G401 (cell line): ENCODE data around the gene KL. TPM values are rescaled to one million over a fixed set of nuclear protein-coding genes. Genes with fewer than 3 reads are reported as not detected.

Experiments
- DNase-seq: peaks from one replicate; pipeline ENCODE4 v3.0.0-alpha.2; 2015; ENCODE audit warnings: low spot score
- in situ Hi-C: cut with HindIII; loops from 2 replicates; pipeline ENCODE4 v1.10.0; 2016; ENCODE audit warnings: low sequenced_read_pairs, mixed read lengths
- total RNA-seq: library from RNA; depleted of rRNA; stranded (reverse); fragments of >200 nt; shearing (Covaris generic); gene quantifications from 2 replicates; pipeline ENCODE4 v1.2.3, GENCODE V29; 2014

The KL gene
- total RNA-seq, 1 experiment from 2014 or later = not detected

DNA sequence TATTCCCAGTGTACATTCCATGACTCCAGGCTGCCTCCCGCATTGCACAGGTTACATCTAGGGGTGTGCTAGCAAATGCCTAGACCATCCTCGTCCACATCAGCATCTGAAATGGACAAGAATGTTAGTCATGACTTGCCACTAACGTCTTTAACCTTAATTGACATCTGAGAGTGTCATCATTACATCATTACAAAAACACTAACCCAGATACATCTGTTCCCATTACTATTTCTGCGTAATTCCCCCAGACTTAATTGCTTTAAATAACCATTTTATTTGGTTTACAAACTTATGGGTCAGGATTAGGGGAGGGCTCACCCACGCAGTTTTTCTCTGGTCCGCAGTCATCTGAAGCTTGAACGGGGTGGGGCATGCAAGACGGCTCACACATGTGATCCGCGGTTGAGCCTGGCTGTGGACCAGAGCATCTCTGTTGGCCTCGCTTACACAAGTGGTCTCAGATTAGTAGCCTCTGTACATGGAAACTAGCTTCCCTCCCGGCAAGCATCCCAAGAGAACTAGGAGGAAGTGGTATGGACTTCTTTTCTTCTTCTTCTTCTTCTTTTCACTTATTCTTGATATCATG, 15.9 kb downstream of the KL start:
- in situ Hi-C loops = no loop called here
- DNase-seq = no peak

DNA sequence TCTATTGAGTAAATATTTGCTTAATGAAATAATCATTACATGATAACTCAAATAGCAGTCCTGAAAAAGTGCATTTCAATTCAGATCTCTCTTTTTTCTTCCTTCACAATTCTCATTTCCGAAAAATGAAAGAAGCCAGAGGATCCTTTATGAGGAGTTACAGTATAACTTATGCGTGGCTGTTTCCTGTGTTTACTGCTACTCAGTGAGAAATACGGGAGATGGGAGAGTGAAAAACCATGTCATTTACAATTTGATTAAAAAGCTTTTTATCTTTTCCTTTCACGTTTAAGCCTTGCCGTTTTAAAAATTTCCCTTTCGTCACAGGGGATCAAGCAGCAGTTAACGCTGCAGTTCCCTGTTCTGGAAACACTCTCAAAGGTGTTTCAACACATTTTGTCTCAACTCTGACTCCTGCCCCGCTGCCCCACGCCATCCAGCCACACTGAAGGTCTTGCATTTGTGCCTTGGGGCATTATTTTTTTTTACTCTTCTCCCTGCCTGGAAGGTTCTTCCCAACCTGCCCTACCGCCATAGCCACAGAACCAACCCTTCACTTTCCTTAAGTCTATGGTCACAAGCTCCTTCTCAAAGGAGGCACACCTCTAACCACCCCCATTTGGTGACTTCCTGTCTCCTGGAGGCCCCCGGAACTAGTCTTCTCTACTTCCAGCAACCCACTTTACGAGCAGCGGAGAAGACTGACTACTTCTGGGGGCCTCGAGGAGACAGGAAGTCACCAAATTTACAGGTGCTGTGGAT, 17.0 kb downstream of the KL start:
- in situ Hi-C loops = no loop called here
- DNase-seq = no peak

DNA sequence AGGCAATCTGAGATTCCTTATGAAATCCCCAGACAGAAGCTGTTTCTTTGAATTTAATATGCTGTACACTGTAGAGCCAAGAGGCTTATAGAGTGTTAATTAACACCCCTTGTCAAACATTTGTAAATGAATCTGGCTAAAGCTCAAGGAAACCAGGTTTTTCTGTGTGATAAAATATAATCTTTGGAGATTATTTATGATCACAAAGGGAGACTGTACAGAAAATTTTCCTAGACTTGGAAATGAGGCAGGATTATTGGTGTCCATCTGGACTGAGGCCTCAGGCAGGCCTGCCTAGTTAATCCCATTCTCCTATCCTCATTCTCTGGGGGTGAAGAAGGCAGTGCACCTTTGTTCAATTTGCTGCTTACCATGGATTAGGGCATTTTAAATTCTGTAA, 17.8 kb downstream of the KL start:
- in situ Hi-C loops = no loop called here
- no peak for DNase-seq

DNA sequence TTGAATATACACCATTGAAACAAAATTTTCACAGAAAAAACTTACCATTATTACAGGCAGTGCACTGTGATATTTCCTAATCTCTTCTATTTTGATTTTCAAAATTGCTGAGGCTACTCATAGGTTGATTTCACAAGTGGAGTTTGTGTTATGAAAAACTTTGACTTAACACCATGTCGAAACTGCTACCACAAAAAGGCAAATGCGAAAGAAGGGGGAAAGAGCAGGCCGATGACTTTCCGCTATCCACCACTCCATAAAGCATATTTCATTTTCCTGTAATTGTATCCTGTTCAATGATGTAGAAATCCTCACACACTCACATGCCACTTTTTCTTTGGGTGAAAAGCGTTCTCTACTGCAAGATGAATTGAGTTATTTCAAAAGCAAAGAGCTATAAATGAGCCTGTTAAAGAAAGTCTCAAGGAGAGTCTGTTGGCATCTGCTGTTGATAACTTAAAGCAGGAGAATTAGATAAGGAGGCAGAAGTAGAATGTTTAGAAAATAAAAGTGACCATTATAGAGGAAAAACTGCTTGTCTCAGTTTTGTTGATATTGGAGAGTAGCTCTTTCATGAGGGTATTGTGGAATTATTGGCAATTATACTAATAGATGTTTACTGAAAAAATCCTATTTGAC, 18.8 kb downstream of the KL start:
- in situ Hi-C loops = no loop called here
- DNase-seq = no peak

DNA sequence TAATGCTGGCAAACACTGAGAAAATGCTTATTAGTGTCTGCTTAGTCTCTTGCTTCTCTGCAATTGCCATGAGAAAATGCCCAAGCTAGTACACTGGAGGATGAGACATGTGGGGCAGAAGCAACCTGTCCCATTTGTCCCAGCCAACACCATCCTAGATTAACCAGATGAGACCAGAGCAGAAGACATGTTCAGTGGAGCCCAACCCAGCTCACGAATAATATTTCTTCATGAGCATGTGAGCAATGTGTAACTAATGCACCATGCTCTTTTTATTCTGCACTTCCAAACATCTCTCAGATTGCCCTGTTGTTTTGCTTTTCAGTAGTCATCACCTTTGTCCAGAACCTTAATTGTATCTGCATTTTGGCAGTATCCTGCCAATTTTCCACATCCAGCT, 21.4 kb downstream of the KL start:
- in situ Hi-C loops = no loop called here
- DNase-seq = no peak

DNA sequence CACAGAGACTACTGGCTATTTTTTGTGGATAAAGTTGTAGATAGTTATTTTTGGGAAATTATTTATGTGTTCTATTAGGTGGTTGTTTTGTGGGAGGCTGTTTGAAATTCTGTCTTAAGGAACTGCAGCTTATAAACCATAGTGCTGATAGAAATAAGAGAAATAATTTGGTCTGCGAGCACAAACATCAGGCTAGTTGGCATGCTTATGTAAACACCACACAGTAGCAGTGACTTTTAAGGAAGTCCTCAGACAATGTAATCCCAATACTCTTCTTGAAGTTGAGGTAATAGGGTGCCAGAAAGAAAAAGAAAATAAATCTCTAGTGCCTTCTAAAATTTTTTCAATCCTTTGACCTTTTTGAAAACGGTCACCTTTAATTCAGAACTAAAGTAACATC, 23.9 kb downstream of the KL start:
- in situ Hi-C loops = no loop called here

DNA sequence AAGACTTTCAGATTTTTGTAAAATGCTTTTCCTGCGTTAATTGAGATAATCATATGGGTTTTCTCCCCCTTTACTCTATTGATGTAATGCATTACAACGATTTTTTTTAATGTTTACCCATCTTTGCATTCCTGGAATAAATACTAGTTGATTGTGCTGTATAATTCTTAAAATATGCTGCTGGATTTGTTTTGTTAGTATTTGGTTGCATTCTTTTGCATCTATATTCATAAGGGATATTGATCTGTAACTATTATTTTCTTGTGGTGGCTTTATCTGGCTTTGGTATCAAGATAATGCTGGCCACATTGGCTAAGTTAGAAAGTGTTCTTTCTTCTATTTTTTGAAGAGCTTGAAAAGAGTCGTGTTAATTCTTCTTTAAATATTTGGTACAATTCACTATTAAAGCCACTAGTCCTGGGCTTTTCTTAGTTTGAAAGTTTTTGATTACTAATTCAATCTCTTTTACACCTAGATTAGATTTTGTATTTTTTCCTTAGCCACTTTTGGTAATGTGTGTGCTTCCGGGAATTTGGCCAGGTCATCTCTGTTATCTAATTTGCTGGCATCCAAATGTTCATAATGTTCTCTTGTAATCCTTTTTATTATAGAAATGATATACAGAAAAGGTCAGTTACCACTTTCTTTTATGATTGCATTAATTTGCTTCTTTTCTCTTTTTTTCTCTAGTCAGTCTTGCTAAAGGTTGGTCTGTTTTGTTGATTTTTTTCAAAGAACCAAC, 29.8 kb downstream of the KL start:
- DNase-seq = no peak
- in situ Hi-C loops = no loop called here

More for the DNA sequence above, 23.9 kb downstream of the KL start:
- DNase-seq = no peak

DNA sequence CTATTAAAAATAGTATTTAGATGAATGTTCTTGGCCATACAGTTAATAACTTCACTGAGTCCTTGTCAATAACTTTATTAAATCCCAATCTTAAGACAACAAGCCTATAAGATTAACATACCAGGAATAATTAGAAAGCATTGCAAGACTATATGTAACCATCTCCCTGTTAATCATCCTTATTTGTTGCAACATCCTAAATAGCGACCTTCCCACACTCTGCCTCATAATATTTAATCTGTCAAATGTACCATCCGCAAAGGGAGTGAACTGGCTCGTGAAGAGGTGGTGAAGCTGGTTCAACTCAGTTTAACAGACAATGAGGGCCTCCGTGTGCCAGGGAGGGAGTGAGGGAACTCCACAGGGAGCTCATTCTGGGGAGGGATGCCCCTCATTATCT, 33.9 kb downstream of the KL start:
- DNase-seq = no peak
- in situ Hi-C loops = no loop called here

DNA sequence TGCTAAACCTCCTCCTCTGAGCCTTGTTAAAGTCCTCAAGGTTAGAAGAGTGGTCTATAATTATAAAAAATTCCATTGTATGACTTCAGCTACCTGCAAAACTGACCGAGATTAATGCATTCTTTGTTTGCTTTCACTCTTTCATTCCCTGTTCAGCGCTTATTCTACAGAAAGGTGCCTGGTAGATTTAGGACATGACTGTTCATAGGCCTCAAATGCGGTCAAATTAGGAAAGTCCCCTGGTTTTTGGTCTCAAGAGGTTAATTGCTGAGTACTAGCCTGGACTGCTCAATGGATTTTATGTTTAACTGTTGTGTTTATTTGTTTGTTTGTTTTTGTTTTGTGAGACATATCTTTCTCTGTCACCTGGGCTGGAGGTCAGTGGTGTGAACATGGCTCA, 35.4 kb downstream of the KL start:
- in situ Hi-C loops = no loop called here
- DNase-seq = no peak

DNA sequence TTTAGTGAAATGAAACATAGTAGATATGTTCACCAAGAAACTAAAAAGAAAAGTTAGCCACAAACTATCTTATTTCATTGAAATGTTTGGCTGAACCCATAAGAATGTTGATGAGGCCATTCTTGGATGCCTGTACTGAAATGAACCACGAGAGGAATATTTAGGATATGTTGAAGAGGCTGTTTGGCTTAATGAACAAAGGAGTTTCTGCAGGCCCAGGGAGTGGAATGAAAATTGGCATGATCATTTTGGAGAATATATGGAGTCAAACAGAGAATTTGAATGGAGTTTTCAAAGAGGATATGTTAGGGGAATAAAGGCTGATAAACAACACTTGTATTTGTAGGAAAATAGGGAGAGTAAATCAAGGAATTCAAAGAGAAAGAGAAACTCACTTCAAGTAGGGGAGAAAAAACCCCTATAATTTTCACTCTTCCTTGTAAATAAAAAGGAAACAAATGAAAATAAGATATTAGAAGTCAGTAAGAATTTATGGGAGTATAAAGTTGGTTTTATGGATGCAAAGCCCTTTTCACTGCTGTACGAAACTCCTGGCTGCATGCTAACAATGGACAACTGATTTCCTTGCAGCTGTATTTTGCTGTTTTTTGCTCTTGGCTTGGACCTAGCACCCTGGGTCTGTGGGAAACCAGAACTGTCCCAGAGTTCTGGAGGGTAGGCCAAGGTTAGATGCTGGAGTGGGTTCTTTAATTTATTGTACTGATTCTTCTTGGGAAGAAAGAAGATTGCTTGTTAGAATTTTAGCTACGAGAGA, 36.5 kb downstream of the KL start:
- in situ Hi-C loops = no loop called here
- no peak for DNase-seq

DNA sequence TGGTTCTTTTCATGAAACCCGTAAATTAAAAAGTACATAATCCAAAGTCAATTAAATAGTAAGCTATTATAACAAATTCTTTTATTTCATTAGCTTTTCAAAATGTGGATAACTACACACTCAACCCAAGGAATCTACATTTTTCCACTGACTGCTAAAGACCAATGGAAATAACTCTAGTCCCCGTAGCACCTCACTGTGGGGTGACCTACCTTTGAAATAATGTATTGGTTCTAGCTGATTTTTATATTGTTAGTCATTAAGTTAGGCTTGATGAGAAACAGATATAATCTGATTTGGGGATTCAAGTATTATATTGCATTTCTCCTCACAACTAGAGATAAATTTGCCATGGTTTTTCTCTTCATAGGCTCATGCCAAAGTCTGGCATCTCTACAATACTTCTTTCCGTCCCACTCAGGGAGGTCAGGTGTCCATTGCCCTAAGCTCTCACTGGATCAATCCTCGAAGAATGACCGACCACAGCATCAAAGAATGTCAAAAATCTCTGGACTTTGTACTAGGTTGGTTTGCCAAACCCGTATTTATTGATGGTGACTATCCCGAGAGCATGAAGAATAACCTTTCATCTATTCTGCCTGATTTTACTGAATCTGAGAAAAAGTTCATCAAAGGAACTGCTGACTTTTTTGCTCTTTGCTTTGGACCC, 37.3 kb downstream of the KL start:
- in situ Hi-C loops = no loop called here
- DNase-seq = no peak

DNA sequence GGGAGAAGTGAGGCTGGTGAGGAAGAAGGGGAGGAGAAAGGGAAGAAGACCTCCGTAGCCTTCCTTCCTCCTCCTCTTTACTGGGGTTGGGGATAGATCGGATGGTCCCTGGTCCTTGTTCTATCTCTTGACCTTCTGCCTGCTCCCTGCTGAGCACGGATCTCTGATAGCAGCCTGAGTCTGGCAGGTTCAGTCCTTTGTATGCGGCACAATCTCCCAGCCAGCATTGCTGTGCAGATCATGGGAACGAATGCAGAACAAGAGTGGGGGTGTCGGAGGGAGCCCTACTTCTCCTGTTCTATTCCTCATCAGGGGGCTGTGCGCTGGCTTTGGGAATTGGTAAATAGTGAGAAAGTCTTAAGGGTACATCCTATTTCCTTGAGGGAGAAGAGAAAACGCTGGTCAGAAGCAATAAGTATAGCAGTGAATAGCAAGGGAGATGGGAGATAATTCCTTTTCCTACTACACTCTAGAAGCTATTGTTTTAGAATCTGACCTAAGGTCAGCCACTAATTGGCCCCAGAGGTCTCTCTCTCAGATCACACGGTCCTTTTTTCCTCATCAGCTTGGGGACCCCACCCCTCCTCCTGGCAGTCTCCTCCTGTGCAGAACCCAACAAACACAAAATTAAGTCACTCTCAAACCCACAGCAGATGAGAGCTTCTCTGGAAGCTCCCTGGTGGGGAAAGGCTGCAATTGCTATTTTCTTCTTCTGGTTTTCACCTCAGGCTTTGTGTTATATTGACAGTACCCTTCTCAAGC, 41.0 kb downstream of the KL start:
- in situ Hi-C loops = no loop called here
- DNase-seq = no peak

DNA sequence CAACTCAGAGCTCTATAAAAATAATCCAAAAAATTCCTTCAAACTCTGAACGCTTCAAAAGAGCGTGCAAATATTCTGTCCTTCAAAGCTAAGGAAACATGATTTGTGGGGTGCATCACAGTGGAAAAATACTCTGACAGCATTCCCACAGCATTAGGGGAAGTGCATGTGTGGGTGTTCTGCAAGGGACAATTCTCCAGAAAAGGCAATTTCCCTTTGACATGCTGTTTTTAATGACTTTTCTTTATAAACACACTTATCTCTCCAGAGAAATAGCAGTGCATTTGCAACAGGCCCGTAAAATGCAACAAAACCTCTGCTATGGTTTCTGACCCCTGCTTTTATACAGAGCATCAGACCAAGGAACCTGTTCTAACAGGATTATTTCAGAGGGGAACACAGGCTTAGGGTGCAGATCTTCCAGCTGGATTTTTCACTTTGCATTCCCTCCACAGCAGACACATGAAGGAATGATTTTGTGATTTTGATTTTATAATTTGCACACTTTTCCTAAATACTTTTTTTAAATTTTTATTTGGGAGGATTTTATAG, 42.6 kb downstream of the KL start:
- DNase-seq = no peak
- in situ Hi-C loops = no loop called here

DNA sequence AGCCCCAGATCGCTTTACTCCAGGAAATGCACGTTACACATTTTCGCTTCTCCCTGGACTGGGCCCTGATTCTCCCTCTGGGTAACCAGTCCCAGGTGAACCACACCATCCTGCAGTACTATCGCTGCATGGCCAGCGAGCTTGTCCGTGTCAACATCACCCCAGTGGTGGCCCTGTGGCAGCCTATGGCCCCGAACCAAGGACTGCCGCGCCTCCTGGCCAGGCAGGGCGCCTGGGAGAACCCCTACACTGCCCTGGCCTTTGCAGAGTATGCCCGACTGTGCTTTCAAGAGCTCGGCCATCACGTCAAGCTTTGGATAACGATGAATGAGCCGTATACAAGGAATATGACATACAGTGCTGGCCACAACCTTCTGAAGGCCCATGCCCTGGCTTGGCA, 44.6 kb downstream of the KL start:
- in situ Hi-C loops = no loop called here
- no peak for DNase-seq

DNA sequence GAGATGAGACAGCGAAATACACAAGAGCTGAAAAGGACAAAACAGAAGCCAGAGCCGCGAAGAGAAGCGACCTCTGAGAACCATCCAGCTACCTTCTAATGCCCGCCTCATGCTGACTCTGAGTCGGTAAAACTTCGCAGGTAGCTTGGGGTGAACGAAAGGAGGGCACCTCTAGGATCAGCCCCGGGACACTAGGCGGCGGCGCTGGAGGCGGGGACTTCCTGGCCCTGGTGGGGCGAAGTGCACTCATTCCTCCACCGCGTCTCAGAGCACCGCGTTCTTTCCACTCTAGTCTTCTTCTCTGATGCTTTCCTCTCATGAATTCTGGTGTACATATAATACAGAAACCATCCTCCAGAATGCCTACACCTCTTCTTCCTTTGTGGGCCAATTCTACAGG, 50.1 kb downstream of the KL start:
- in situ Hi-C loops = no loop called here
- no peak for DNase-seq

DNA sequence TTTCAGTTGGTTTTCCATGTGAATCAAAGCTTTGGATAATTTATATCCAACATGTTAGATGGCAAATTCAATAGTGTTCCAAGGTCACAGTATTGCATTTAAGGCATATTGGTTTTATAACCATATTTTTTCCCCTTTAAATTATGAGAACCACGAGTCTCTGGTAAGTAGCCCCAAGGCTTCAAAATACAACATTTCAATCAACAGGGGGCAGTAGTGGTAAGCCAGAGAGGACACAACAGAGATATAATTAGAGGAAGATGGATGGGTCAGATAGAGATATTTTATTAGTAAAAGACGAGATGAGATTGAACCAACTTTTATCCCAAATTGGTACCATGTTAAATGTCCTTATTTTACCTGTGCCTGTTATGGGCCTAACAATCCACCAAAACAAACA, 53.1 kb downstream of the KL start:
- in situ Hi-C loops = no loop called here
- DNase-seq = no peak

DNA sequence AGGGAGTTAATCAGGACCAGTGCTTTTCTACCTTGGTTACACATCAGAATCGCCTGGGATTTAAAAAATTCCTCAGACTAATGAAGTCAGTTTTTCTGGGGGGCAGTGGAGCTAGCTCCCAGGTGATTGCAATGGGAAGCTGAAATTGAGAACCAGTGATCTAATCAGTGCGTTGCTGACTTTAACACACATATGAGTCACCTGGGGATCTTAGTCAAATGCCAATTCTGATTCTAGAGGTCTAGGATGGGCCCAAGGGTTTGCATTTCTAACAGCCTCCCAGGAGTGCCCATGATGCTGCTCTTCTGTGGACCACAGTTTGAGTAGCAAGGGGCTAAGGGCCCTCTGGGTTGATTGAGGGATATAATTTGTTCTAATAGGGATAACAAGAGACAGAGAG, 54.5 kb downstream of the KL start:
- in situ Hi-C loops = no loop called here
- DNase-seq = no peak

DNA sequence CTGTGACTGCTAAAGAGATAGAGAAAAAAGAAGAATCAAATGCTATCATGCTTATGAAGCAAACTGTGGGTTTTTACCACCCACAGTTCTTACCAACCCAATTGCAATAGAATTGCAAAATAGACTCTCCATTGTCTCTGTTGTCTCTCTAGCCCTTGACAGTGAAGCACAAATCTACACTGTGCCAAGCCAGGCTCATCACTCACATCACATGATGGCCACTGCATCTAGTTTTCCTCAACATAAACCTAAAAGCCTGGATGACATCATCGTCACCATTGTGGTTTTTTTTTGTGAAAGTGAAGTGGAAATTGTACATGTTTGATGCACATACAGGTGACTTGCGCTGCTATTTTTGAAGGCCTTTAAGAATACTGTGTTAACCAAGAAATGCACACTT, 56.1 kb downstream of the KL start:
- in situ Hi-C loops = no loop called here
- no peak for DNase-seq
